Effector CD8-positive, alpha-beta T cell (primary cell): Measurements from ENCODE around the gene HMGXB4.

Source experiments
- DNase-seq: peaks from one replicate; lab custom pipeline; 2025; lab: John Stamatoyannopoulos, UW

HMGXB4 gene

GRCh38 chr22:35310556-35311550 lies 53.6 kb downstream of the HMGXB4 start:
- DNase-seq: no peak

- no peak for DNase-seq
Observed at GRCh38 chr22:35311551-35311999, 54.3 kb downstream of the HMGXB4 start.

GRCh38 chr22:35312198-35313059 lies 55.1 kb downstream of the HMGXB4 start:
- no peak for DNase-seq

GRCh38 chr22:35313311-35314121 lies 56.2 kb downstream of the HMGXB4 start:
- DNase-seq: no peak

GRCh38 chr22:35314161-35314942 lies 57.1 kb downstream of the HMGXB4 start:
- DNase-seq: no peak

GRCh38 chr22:35315141-35315854 lies 58.0 kb downstream of the HMGXB4 start:
- DNase-seq: no peak

GRCh38 chr22:35315855-35316745 lies 58.8 kb downstream of the HMGXB4 start:
- no peak for DNase-seq

GRCh38 chr22:35316751-35317150 lies 59.5 kb downstream of the HMGXB4 start:
- DNase-seq: no peak

- DNase-seq: no peak
Observed at GRCh38 chr22:35317680-35318290, 60.5 kb downstream of the HMGXB4 start.

GRCh38 chr22:35318346-35319215 lies 61.3 kb downstream of the HMGXB4 start:
- no peak for DNase-seq

GRCh38 chr22:35319244-35319985 lies 62.1 kb downstream of the HMGXB4 start:
- DNase-seq: no peak

GRCh38 chr22:35322126-35322525 lies 64.8 kb downstream of the HMGXB4 start:
- DNase-seq: no peak

GRCh38 chr22:35322893-35323292 lies 65.6 kb downstream of the HMGXB4 start:
- DNase-seq: no peak

- no peak for DNase-seq
Observed at GRCh38 chr22:35323305-35323704, 66.0 kb downstream of the HMGXB4 start.

- no peak for DNase-seq
Observed at GRCh38 chr22:35324067-35324466, 66.8 kb downstream of the HMGXB4 start.

GRCh38 chr22:35324762-35325161 lies 67.5 kb downstream of the HMGXB4 start:
- DNase-seq: no peak

- no peak for DNase-seq
Observed at GRCh38 chr22:35325209-35325608, 67.9 kb downstream of the HMGXB4 start.
